HFFc6 (cell line): Measurements from ENCODE around the gene REN. TPM values are rescaled to one million over a fixed set of nuclear protein-coding genes. Genes with fewer than 3 reads are reported as not detected.
A peak's percentile ranks its signal among the peaks of the same experiment; 100 is the strongest.

ENCODE experiments used
- DNase-seq: peaks from one replicate; pipeline ENCODE4 v3.0.0-alpha.2; 2018
- H3K27ac Mint-ChIP-seq: 2 replicates; pipeline ENCODE4 v1.8.0; 2020; ENCODE audit warnings: mild to moderate bottlenecking, mixed read lengths
- H3K27me3 Mint-ChIP-seq: 2 replicates; pipeline ENCODE4 v1.8.0; 2021; ENCODE audit warnings: mild to moderate bottlenecking, moderate library complexity, mixed read lengths; ENCODE audit not compliant: insufficient read depth
- H3K36me3 Mint-ChIP-seq: 2 replicates; pipeline ENCODE4 v1.8.0; 2021; ENCODE audit warnings: low read depth, mixed read lengths
- H3K4me1 Mint-ChIP-seq: 2 replicates; pipeline ENCODE4 v1.8.0; 2020; ENCODE audit warnings: low read depth, mixed read lengths
- H3K4me3 Mint-ChIP-seq: 2 replicates; pipeline ENCODE4 v1.8.0; 2020; ENCODE audit warnings: mild to moderate bottlenecking, moderate library complexity, mixed read lengths
- H3K9me3 Mint-ChIP-seq: 2 replicates; pipeline ENCODE4 v1.8.0; 2020; ENCODE audit warnings: mild to moderate bottlenecking, mixed read lengths
- CTCF ChIP-seq: fragments of 200-600 bp; sonication (generic); IDR thresholded peaks from 2 replicates; pipeline ENCODE4 v1.5.0; 2021; ENCODE audit warnings: antibody characterized with exemption, mild to moderate bottlenecking
- total RNA-seq, 6 experiments: library from RNA; stranded (reverse); fragmentation: NEBNext Ultra II Directional; extraction: Animal tissue kit (Norgen Biotek cat#: 25700); gene quantifications; 2 replicates in 1 of 6; 3 replicates in 5 of 6; pipeline ENCODE4 v1.2.3, GENCODE V29; 2021

Gene REN
- total RNA-seq, 6 experiments from 2014 or later: 0.17 to 0.39 (median 0.34) TPM; not detected in 1

GRCh38 chr1:204161609-204162493, 4.3 kb downstream of the REN start:
- Mint-ChIP-seq H3K4me1 (peaks cover 18% of the 10 kb centered on the region), H3K9me3 (no peaks in the 10 kb centered on the region), H3K27ac (no peak overlapping the region), H3K4me3 (no peak overlapping the region), H3K27me3 (peaks cover 12% of the 10 kb centered on the region), H3K36me3 (no peaks in the 10 kb centered on the region)
- DNase-seq: no peak
- TF ChIP-seq CTCF: 0 out of 2 replicates have a peak, but pooled peaks have one; percentile 57

- Mint-ChIP-seq H3K27me3 (peaks cover 27% of the 10 kb centered on the region), H3K4me1 (peaks cover 9% of the 10 kb centered on the region), H3K9me3 (no peaks in the 10 kb centered on the region), H3K27ac (no peak overlapping the region), H3K4me3 (no peak overlapping the region), H3K36me3 (no peaks in the 10 kb centered on the region)
- no peak for TF ChIP-seq CTCF
- DNase-seq: no peak
Observed at GRCh38 chr1:204157962-204158361, 8.2 kb downstream of the REN start.

GRCh38 chr1:204155881-204156280, 10.3 kb downstream of the REN start:
- no peak for DNase-seq
- no peaks in the 10 kb centered on the region for H3K9me3 Mint-ChIP-seq
- peaks cover 26% of the 10 kb centered on the region for H3K27me3 Mint-ChIP-seq
- H3K4me3 Mint-ChIP-seq: no peak overlapping the region
- no peaks in the 10 kb centered on the region for H3K36me3 Mint-ChIP-seq
- no peaks in the 10 kb centered on the region for H3K4me1 Mint-ChIP-seq
- TF ChIP-seq CTCF: no peak
- no peak overlapping the region for H3K27ac Mint-ChIP-seq

- H3K4me3 Mint-ChIP-seq: no peak overlapping the region
- no peak for TF ChIP-seq CTCF
- peaks cover 25% of the 10 kb centered on the region for H3K27me3 Mint-ChIP-seq
- no peak for DNase-seq
- H3K27ac Mint-ChIP-seq: no peak overlapping the region
- H3K4me1 Mint-ChIP-seq: no peaks in the 10 kb centered on the region
- H3K36me3 Mint-ChIP-seq: no peaks in the 10 kb centered on the region
- H3K9me3 Mint-ChIP-seq: no peaks in the 10 kb centered on the region
Observed at GRCh38 chr1:204154568-204155255, 11.4 kb downstream of the REN start.

- H3K4me3 Mint-ChIP-seq: no peak overlapping the region
Observed at GRCh38 chr1:204153667-204154066, 12.5 kb downstream of the REN start.

More at GRCh38 chr1:204153667-204154066, 12.5 kb downstream of the REN start:
- DNase-seq: no peak
- no peak for TF ChIP-seq CTCF
- Mint-ChIP-seq H3K4me1 (no peaks in the 10 kb centered on the region), H3K27ac (no peak overlapping the region), H3K27me3 (peaks cover 25% of the 10 kb centered on the region), H3K9me3 (no peaks in the 10 kb centered on the region), H3K36me3 (no peaks in the 10 kb centered on the region)
